ENCODE measurements around the gene DDX11. TPM values are rescaled to one million over a fixed set of nuclear protein-coding genes. Genes with fewer than 3 reads are reported as not detected.
"Not testable (repeated sequence)": the region's sequence is repeated elsewhere in the genome, so short reads cannot be mapped to it uniquely, and the experiment has no call there.

DDX11 gene
- total RNA-seq, 2 experiments from 2014 or later: 136 to 155 TPM

DNA sequence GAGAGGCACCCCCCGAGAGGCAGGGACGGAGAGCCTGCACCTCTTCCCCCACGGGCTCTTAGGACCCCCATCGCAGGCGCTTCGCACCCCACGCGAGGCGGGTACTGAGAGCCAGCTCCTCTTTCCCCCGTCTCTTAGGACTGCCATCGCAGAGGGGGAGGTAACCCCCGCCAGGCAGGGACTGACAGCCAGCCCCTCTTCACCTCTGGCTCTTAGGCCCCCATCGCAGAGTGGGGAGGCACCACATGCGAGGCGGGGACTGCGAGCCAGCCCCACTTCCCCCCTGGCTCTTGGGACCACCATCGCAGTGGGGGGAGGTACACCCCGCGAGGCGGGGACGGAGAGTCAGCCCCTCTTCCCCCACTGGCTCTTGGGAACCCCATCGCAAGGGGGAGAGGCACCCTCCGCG lies 46.1 kb downstream of the DDX11 start:
- CTCF ChIA-PET: no interaction called here
- DNase-seq: no peak
- Mint-ChIP-seq H3K27me3 (ENCODE audit: low read depth) (peaks cover 15% of the 10 kb centered on the region), H3K4me1 (ENCODE audit: low read depth) (peaks cover 15% of the 10 kb centered on the region), H3K4me3 (no peak overlapping the region), H3K27ac (no peak overlapping the region), H3K9me3 (no peaks in the 10 kb centered on the region), H3K36me3 (ENCODE audit: low read depth) (no peaks in the 10 kb centered on the region)
- intact Hi-C loops (cut with micrococcal nuclease): loop anchor here (1.0 kb wide), 1 partner anchor 85 kb away; no protein-coding TSS in a partner anchor

DNA sequence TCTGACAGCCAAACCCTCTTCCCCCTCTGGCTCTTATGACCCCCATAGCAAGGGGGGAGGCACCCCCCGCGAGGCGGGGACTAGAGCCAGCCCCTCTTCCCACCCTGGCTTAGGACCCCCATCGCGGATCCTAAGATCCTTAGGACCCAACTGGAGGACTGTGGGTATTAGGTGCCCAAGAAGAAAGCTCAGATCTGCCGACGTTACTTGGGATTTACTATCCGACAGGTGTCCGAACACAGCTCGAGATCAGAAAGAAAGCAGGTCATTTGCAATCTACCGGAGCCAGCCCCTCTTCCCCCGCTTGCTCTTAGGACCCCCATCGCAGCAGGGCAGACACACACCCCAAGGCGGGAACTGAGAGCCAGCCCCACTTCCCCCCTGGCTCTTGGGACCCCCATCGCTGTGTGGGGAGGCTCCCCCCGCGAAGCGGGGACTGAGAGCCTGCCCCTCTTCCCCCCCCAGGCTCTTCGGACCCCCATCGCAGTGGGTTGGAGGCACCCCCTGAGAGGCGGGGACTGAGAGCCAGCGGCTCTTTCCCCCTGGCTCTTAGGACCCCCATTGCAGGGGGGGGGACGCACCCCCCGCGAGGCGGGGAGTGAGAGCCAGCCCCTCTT lies 46.8 kb downstream of the DDX11 start:
- Mint-ChIP-seq H3K27me3 (ENCODE audit: low read depth) (peaks cover 12% of the 10 kb centered on the region), H3K36me3 (ENCODE audit: low read depth) (no peaks in the 10 kb centered on the region), H3K27ac (no peak overlapping the region), H3K4me1 (ENCODE audit: low read depth) (peaks cover 15% of the 10 kb centered on the region), H3K9me3 (no peaks in the 10 kb centered on the region), H3K4me3 (no peak overlapping the region)
- CTCF ChIA-PET: no interaction called here
- intact Hi-C loops (cut with micrococcal nuclease): no loop called here
- DNase-seq: no peak

DNA sequence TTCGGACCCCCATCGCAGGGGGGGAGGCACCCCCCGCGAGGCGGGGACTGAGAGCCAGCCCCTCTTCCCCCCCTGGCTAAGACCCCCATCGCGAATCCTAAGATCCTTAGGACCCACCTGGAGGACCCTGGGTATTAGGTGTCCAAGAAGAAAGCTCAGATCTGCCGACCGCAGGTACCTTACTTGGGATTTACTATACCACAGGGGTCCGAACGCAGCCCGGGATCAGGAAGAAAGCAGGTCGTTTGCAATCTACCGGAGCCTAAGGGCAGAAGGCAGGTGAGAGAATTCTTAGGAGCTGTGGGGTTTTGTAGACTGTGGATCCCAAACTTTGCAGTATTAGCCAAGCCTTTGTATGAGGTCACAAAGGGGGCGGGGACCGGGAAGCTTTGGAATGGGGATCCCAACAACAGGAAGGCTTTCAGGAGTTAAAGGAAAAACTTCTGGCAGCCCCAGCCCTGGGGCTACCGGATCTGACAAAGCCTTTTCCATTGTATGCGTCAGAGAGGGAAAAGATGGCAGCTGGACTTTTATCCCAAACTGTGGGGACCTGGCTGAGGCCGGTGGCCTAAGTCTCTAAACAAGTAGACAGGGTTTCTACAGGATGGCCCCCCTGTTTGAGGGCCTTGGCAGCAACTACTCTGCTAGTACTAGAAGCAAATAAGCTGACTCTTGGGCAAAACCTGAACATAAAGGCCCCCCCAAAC lies 47.5 kb downstream of the DDX11 start:
- H3K27ac Mint-ChIP-seq; CTCF ChIA-PET; H3K9me3 Mint-ChIP-seq; intact Hi-C loops (cut with micrococcal nuclease); H3K36me3 Mint-ChIP-seq (ENCODE audit: low read depth); H3K4me3 Mint-ChIP-seq; DNase-seq: not testable (repeated sequence)
- peaks cover 15% of the 10 kb centered on the region for H3K4me1 Mint-ChIP-seq (ENCODE audit: low read depth)
- peaks cover 12% of the 10 kb centered on the region for H3K27me3 Mint-ChIP-seq (ENCODE audit: low read depth)

DNA sequence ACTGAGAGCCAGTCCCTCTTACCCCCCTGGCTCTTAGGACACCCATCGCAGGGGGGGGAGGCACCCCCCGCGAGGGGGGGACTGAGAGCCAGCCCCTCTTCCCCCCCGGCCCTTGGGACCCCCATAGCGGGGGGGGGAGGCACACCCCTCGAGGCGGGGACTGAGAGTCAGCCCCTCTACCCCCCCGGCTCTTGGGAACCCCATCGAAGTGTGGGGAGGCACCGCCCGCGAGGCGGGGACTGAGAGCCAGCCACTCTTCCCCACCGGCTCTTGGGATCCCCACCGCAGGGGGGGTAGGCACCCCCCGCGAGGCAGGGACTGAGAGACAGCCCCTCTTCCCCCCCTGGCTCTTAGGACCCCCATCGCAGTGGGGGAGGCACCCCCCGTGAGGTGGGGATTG lies 48.8 kb downstream of the DDX11 start:
- intact Hi-C loops (cut with micrococcal nuclease): no loop called here
- Mint-ChIP-seq H3K4me3 (no peak overlapping the region), H3K27me3 (ENCODE audit: low read depth) (peaks cover 9% of the 10 kb centered on the region), H3K36me3 (ENCODE audit: low read depth) (no peaks in the 10 kb centered on the region), H3K4me1 (ENCODE audit: low read depth) (peaks cover 12% of the 10 kb centered on the region), H3K9me3 (no peaks in the 10 kb centered on the region), H3K27ac (no peak overlapping the region)
- CTCF ChIA-PET: no interaction called here
- no peak for DNase-seq

DNA sequence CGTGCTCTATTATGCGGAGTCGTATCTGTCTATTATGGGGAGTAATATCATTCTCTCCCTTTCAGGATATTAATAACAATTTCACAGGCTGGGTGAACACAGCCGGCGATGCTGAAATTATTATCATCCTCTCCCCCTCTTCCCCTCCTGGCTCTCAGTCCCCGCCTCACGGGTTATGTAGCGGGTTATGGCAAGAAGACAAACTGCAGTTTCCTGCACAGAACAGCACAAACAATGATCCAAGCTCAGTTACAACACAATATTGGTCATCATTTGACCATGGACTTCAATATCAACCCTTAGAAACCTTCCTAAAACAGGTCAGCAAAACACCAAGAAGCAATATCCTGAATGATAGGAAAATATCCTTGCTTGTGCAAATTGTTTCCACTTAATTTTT lies 50.5 kb downstream of the DDX11 start:
- H3K4me1 Mint-ChIP-seq (ENCODE audit: low read depth); intact Hi-C loops (cut with micrococcal nuclease): not testable (repeated sequence)

DNA sequence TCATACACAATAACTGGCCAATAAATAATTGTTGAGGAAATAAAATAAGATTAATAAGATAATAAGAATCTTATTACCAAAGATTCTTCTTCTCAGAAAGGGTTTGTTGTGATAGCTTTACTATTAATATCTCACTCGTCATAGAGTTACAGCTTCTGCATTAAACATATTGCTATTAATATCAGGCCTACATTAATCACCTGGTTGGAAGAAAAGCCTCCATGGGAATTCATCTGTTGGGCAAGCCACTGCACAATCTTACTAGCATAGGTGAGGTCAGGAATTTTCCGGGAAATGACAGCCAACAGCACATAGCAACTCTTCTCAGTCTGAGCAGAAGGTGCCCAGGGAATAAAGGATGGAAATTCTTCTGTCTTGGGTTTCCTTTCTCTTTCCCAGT lies 51.5 kb downstream of the DDX11 start:
- H3K27ac Mint-ChIP-seq; H3K4me1 Mint-ChIP-seq (ENCODE audit: low read depth); H3K36me3 Mint-ChIP-seq (ENCODE audit: low read depth); H3K9me3 Mint-ChIP-seq; intact Hi-C loops (cut with micrococcal nuclease); H3K4me3 Mint-ChIP-seq; CTCF ChIA-PET; DNase-seq; H3K27me3 Mint-ChIP-seq (ENCODE audit: low read depth): not testable (repeated sequence)

More for the DNA sequence above, 50.5 kb downstream of the DDX11 start:
- H3K4me3 Mint-ChIP-seq; H3K27ac Mint-ChIP-seq; CTCF ChIA-PET; DNase-seq; H3K27me3 Mint-ChIP-seq (ENCODE audit: low read depth); H3K9me3 Mint-ChIP-seq; H3K36me3 Mint-ChIP-seq (ENCODE audit: low read depth): not testable (repeated sequence)

DNA sequence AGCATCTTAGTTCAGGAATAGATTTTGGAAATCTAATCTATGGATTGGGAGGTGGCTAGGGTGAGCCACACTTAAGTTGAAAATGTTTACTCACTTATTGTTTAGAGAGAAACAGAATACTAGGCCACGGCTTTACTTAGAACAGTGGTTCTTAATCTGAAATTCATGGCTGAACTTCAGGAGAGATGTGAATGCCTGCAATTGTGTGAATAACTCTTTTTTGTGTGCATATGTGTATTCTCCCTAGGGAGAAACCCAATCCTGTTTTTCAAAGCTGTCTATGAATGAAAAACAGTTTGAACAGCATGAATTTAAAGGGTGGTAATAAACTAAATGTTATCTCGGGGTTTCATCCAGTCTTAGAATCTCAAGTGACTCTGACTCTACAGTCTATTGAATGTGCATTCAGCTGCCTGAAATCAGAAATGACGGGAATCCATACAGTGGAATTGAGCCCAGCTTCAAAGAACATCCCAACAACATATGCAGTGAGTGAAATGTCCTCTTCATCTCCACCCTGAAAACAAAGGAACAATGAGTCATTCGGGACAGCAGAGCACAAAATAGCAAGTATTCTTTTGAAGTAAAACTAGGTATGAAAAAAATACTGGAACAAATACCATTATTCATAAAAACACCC lies 53.7 kb downstream of the DDX11 start:
- H3K27ac Mint-ChIP-seq; DNase-seq; intact Hi-C loops (cut with micrococcal nuclease); H3K36me3 Mint-ChIP-seq (ENCODE audit: low read depth); H3K4me3 Mint-ChIP-seq; H3K9me3 Mint-ChIP-seq; CTCF ChIA-PET; H3K4me1 Mint-ChIP-seq (ENCODE audit: low read depth): not testable (repeated sequence)
- H3K27me3 Mint-ChIP-seq (ENCODE audit: low read depth): peaks cover 10% of the 10 kb centered on the region

DNA sequence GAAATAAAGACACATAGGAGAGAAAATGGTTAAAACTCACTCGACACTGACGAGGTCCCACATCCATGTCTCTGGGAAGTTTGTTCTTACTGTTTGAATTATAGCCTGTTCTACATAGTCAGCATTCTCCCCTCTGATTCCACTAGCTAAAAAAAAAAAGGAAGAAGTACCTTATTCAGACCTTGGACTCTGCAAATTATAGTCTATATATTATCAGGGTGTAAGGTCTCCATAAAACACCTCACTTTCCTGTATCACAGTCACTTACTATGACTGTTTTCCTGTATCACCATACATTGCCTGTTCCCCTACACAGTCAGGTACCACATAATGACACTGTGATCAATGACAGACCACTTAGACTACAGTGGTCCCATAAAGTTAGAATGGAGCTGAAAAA lies 62.9 kb downstream of the DDX11 start:
- H3K27me3 Mint-ChIP-seq (ENCODE audit: low read depth); H3K4me1 Mint-ChIP-seq (ENCODE audit: low read depth); H3K4me3 Mint-ChIP-seq; H3K36me3 Mint-ChIP-seq (ENCODE audit: low read depth); intact Hi-C loops (cut with micrococcal nuclease); CTCF ChIA-PET; H3K9me3 Mint-ChIP-seq; H3K27ac Mint-ChIP-seq; DNase-seq: not testable (repeated sequence)

DNA sequence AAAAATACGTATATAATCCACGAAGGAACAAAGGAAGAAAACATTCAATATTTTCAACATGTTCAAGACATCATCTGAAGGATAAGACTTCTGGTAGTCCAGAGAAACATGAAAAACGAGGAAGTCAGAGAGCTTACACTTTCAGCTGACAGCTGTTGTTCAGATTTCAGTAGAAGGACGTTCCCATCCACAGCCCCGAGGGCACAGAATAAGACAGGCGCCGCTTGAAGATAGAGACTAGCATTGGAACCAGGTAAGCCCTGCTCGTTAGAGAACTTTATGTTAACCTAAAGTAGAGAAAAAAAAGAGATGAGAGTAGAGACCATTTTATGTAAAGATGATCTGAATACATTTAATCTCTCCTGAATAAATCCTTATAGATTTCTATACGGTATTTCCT lies 71.1 kb downstream of the DDX11 start:
- H3K27me3 Mint-ChIP-seq (ENCODE audit: low read depth); DNase-seq; H3K9me3 Mint-ChIP-seq; H3K4me1 Mint-ChIP-seq (ENCODE audit: low read depth); H3K36me3 Mint-ChIP-seq (ENCODE audit: low read depth); H3K4me3 Mint-ChIP-seq; CTCF ChIA-PET; H3K27ac Mint-ChIP-seq; intact Hi-C loops (cut with micrococcal nuclease): not testable (repeated sequence)

DNA sequence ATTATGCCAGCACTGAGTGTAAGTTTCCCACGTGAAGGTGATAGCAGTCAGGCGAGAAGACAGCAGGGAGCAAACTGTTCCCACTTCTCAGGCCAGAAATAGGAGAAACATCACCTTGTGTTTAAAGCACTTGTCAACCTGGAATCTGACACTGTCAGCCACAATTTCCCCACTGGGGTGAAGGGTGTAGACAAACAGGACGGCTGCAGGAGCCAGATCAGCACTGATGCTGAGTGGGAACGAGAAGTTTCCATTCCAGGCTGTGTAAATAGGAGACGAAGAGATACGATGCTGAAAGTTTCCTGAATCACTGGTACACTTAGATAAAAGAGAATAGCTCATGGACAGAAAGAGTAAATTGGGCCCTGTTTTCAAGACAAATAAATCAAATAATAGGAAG lies 71.6 kb downstream of the DDX11 start:
- H3K9me3 Mint-ChIP-seq; H3K4me1 Mint-ChIP-seq (ENCODE audit: low read depth); CTCF ChIA-PET; H3K4me3 Mint-ChIP-seq; H3K36me3 Mint-ChIP-seq (ENCODE audit: low read depth); H3K27me3 Mint-ChIP-seq (ENCODE audit: low read depth); H3K27ac Mint-ChIP-seq; DNase-seq; intact Hi-C loops (cut with micrococcal nuclease): not testable (repeated sequence)

DNA sequence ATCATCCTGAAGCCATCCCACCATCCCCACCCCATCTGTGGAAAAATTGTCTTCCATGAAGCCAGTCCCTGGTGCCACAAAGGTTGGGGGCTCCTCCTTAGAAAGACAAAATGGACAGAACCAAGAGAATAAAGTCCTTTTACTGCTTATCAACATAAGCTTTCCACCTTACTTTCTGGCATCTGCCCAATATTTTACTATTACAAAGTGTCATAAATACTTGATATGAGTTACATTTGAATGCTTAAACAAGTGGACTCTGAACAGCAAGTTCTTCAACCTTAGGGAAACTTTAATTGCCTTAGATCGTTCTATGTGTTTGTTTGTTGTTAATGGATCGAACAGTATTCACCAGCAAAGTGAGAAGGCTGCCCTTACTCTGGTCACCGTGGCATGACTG lies 73.8 kb downstream of the DDX11 start:
- H3K27me3 Mint-ChIP-seq (ENCODE audit: low read depth); intact Hi-C loops (cut with micrococcal nuclease); CTCF ChIA-PET; H3K9me3 Mint-ChIP-seq; H3K4me3 Mint-ChIP-seq; H3K4me1 Mint-ChIP-seq (ENCODE audit: low read depth); H3K27ac Mint-ChIP-seq; DNase-seq; H3K36me3 Mint-ChIP-seq (ENCODE audit: low read depth): not testable (repeated sequence)

DNA sequence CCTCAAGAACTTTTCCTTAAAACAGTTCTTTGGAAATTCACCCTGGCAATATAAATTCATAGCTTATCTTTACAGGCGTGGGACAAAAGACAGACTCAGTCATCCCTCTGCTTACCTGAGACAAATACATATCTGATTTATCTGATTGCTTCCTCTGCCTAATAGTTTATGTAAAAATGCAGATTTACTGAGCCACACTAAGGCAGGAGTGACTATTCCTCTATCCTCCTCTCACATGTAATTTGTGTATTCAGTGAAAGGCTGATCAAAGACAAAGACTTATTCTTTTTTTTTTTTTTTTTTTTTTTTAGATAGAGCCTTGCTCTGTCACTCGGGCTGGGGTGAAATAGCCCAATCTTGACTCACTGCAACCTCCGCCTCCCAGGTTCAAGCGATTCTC lies 77.1 kb downstream of the DDX11 start:
- CTCF ChIA-PET; H3K4me1 Mint-ChIP-seq (ENCODE audit: low read depth); H3K27me3 Mint-ChIP-seq (ENCODE audit: low read depth); DNase-seq; H3K27ac Mint-ChIP-seq; intact Hi-C loops (cut with micrococcal nuclease); H3K36me3 Mint-ChIP-seq (ENCODE audit: low read depth); H3K9me3 Mint-ChIP-seq; H3K4me3 Mint-ChIP-seq: not testable (repeated sequence)
